GM19463 (cell line): ENCODE data around the gene AKAP7.
"Not testable (repeated sequence)": the region's sequence is repeated elsewhere in the genome, so short reads cannot be mapped to it uniquely, and the experiment has no call there.

ENCODE experiments used
- ATAC-seq: cut with Tn5 transposase; IDR thresholded peaks from one replicate; pipeline ENCODE4 v1.9.1; 2021; ENCODE audit warnings: mild to moderate bottlenecking, moderate library complexity; ENCODE audit not compliant: unreplicated experiment

Gene AKAP7

GRCh38 chr6:131288214-131288613 is 152.9 kb downstream of the AKAP7 start:
- ATAC-seq = no peak

GRCh38 chr6:131290955-131291354 is 155.7 kb downstream of the AKAP7 start:
- no peak for ATAC-seq

GRCh38 chr6:131292145-131292938 is 157.1 kb downstream of the AKAP7 start:
- no peak for ATAC-seq

- no peak for ATAC-seq
Measured at GRCh38 chr6:131293472-131293911, 158.2 kb downstream of the AKAP7 start.

GRCh38 chr6:131295081-131295480 is 159.8 kb downstream of the AKAP7 start:
- ATAC-seq = no peak

GRCh38 chr6:131300826-131301225 is 165.6 kb downstream of the AKAP7 start:
- not testable (repeated sequence) for ATAC-seq

- no peak for ATAC-seq
Measured at GRCh38 chr6:131303338-131303930, 168.2 kb downstream of the AKAP7 start.

- no peak for ATAC-seq
Measured at GRCh38 chr6:131305037-131305850, 170.0 kb downstream of the AKAP7 start.

GRCh38 chr6:131309437-131309836 is 174.2 kb downstream of the AKAP7 start:
- no peak for ATAC-seq

- no peak for ATAC-seq
Measured at GRCh38 chr6:131314838-131315237, 179.6 kb downstream of the AKAP7 start.

GRCh38 chr6:131316654-131317053 is 181.4 kb downstream of the AKAP7 start:
- no peak for ATAC-seq

GRCh38 chr6:131317516-131317915 is 182.2 kb downstream of the AKAP7 start:
- no peak for ATAC-seq

GRCh38 chr6:131321589-131321988 is 186.3 kb downstream of the AKAP7 start:
- ATAC-seq = no peak

- no peak for ATAC-seq
Measured at GRCh38 chr6:131322125-131322524, 186.9 kb downstream of the AKAP7 start.

GRCh38 chr6:131325669-131326068 is 190.4 kb downstream of the AKAP7 start:
- ATAC-seq = not testable (repeated sequence)

GRCh38 chr6:131328727-131329126 is 193.5 kb downstream of the AKAP7 start:
- not testable (repeated sequence) for ATAC-seq

GRCh38 chr6:131331151-131331550 is 195.9 kb downstream of the AKAP7 start:
- no peak for ATAC-seq

- no peak for ATAC-seq
Measured at GRCh38 chr6:131331873-131332781, 196.9 kb downstream of the AKAP7 start.
